GM20000 (cell line): ENCODE results near the gene TLL2.

Source experiments
- DNase-seq: peaks from one replicate; pipeline ENCODE4 v3.0.0; 2012; ENCODE audit warnings: low spot score
- TF ChIP-seq, protein P1 (sequence below): IDR thresholded peaks from 2 replicates; pipeline ENCODE4 v1.5.1; 2012; ENCODE audit warnings: mild to moderate bottlenecking, control low read depth; ENCODE audit errors: extremely low read depth, missing control alignments

The TLL2 gene

GRCh38 chr10:96541921-96542320, 28.2 kb upstream of the TLL2 start:
- DNase-seq: no peak
- TF ChIP-seq, protein P1, sequence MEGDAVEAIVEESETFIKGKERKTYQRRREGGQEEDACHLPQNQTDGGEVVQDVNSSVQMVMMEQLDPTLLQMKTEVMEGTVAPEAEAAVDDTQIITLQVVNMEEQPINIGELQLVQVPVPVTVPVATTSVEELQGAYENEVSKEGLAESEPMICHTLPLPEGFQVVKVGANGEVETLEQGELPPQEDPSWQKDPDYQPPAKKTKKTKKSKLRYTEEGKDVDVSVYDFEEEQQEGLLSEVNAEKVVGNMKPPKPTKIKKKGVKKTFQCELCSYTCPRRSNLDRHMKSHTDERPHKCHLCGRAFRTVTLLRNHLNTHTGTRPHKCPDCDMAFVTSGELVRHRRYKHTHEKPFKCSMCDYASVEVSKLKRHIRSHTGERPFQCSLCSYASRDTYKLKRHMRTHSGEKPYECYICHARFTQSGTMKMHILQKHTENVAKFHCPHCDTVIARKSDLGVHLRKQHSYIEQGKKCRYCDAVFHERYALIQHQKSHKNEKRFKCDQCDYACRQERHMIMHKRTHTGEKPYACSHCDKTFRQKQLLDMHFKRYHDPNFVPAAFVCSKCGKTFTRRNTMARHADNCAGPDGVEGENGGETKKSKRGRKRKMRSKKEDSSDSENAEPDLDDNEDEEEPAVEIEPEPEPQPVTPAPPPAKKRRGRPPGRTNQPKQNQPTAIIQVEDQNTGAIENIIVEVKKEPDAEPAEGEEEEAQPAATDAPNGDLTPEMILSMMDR: no peak

GRCh38 chr10:96540240-96540639, 26.5 kb upstream of the TLL2 start:
- no peak for DNase-seq
- TF ChIP-seq, protein P1: no peak

DNA sequence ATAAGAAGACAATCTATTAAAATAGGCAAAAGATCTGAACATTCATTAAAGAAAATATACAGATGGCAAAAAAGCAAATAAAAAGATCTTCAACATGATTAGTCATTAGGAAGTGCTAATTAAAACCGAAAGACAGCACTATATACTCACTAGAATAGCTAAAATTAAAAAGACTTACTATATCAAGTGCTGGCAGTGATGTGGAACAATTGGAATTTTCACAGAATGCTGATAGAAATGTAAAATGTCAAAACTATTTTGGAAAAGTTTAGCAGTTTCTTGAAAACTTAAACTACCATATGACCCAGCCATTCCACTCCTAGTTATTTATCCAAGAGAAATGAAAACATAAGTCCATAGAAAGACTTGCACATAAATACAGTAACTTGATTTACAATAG, 25.0 kb upstream of the TLL2 start:
- TF ChIP-seq, protein P1: no peak

DNA sequence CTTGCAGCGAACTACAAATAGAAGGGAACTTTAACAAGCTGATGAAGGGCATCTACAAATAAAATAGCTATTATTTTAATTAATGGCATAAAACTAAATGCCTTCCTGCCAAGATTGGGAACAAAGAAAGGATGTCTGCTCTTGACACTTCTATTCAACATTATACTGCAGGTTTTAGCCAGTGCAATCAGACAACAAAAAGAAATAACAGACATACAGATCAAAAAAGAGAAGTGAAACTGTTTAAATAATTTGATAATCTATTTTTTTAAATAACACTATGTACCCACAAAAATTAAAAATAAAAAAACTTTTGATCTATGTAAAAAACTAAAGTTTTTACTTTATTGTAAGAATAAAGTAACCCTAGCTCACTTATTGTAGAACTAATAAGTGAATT, 22.4 kb upstream of the TLL2 start:
- DNase-seq: no peak
- TF ChIP-seq, protein P1: no peak

More for the DNA sequence above, 25.0 kb upstream of the TLL2 start:
- no peak for DNase-seq

- TF ChIP-seq, protein P1: no peak
Measured at GRCh38 chr10:96532523-96532922, 18.8 kb upstream of the TLL2 start.

DNA sequence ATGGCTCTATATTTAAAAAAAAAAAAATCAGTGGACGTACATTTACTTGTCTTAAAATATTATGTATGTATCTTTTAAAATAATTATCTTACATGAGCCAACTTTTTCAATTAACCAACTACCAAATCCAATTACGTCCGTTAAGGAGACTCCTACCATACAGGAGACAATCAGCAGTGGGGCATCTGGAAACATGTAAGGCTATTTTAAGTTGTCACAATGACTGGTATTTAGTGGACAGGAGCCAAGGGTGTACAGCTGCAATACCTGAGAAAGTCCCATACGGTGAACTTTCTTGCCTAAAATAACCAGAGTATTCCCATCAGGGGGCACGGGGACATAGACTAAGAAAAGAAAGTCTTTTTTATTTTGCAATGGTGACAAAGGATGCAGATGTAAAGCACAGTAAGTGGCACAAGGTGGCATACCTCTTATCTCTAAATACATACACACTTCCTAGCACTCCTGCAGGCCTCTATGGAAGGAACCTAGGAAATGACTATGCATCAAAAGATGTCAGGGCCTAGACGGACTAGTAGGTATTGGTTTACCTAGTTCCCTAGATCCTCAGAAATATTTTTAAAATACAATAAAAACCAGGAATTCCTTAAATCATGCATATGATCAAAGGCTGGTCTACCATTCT, 16.0 kb upstream of the TLL2 start:
- no peak for DNase-seq
- TF ChIP-seq, protein P1: no peak

More at GRCh38 chr10:96532523-96532922, 18.8 kb upstream of the TLL2 start:
- DNase-seq: no peak

DNA sequence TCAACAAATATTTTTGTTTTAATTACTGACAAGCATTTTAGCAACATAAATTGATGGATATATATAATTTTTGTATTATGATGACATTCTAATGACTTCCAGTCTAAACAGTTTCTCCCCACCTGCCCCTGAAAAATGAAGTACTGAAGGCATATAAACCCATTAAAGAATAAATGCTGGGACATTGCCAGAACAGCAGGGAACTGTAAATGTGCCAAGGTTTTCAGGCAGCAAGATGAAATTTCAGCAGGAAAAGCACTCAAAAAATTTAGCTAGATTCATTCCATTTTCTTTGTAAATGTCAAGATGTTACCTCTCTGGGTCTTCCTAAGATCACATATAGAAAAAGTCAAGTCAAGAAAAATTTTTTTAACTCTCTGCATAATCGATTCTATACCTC, 11.0 kb upstream of the TLL2 start:
- TF ChIP-seq, protein P1: no peak
- DNase-seq: no peak
